GM20431 (cell line): ENCODE results near the gene ZCCHC4.

Experiments
- in situ Hi-C: fragments of 300-500 bp; cut with MseI, MboI; formaldehyde crosslinking; loops from one replicate; pipeline ENCODE4 v1.15.0; 2020; ENCODE audit warnings: low sequenced_read_pairs; ENCODE audit not compliant: unreplicated experiment

The ZCCHC4 gene

DNA sequence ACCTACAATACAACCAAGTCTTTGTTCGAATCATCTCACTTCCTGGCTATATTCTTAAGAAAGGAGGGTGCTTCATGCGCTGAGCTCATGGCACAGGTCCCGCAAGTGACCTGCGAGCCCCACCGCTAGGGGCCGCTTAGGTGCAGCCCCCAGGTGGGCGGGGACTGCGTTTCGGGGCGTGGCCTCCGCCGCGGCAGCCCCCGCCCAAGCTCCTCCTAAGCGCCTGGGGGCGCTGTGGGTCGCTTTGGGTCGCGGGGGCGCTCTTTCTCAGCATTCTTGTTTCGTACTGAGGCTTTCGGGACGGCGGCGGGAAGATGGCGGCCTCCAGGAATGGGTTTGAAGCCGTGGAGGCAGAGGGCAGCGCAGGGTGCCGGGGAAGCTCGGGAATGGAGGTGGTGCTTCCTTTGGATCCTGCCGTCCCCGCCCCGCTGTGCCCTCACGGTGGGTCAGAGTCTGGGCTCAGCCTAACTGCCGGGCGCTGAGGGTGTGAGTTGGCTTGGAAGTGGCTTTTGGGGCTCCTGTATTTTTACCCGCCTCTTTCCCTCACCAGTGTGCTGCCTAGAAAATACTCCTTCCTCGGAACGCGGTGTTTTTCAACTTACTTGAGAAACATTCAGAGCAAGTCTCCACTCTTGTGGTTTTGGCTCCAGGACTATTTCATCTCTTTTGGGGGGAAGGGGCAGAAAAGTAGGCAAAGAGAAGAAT is at the start of gene ZCCHC4:
TSS of gene ZCCHC4 (plus strand) at position 279 of the 705 bp plus-strand sequence. CDS start at position 315, 36 bp downstream.
- in situ Hi-C loops: no loop called here

- in situ Hi-C loops: no loop called here
Observed at GRCh38 chr4:25271866-25272265, 40.7 kb upstream of the ZCCHC4 start.

GRCh38 chr4:25280210-25280609 is 32.4 kb upstream of the ZCCHC4 start:
- in situ Hi-C loops: no loop called here

- in situ Hi-C loops: no loop called here
Observed at GRCh38 chr4:25283948-25284347, 28.6 kb upstream of the ZCCHC4 start.

GRCh38 chr4:25284466-25284865 is 28.1 kb upstream of the ZCCHC4 start:
- in situ Hi-C loops: no loop called here

DNA sequence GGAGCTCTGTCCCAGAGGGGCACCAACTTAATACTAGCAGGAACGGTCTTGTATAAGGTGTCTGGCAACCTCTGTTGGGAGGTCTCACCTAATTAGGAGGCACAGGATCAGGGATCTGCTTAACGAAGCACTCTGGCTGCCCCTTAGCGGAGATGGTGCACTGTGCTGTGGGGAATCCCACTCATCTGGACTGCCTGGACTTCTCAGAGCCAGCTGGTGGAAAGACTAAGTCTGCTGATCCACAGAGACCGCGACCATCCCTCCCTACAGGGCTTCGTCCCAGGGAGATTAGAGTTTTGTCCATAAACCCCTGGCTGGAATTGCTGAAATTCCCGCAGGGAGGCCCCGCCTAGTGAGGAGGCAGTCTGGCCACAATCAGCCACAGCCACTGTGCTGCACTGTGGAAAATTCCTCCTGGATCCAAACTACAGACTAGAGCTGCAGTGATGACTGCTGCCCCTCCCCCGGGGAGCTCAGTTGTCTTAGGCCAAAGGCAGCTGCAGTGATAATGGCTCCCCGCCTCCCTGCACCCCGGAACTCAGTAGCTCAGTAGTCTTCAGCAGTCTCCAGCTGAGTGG is 22.0 kb upstream of the ZCCHC4 start:
- in situ Hi-C loops: no loop called here

GRCh38 chr4:25291158-25291733 is 21.3 kb upstream of the ZCCHC4 start:
- in situ Hi-C loops: no loop called here

DNA sequence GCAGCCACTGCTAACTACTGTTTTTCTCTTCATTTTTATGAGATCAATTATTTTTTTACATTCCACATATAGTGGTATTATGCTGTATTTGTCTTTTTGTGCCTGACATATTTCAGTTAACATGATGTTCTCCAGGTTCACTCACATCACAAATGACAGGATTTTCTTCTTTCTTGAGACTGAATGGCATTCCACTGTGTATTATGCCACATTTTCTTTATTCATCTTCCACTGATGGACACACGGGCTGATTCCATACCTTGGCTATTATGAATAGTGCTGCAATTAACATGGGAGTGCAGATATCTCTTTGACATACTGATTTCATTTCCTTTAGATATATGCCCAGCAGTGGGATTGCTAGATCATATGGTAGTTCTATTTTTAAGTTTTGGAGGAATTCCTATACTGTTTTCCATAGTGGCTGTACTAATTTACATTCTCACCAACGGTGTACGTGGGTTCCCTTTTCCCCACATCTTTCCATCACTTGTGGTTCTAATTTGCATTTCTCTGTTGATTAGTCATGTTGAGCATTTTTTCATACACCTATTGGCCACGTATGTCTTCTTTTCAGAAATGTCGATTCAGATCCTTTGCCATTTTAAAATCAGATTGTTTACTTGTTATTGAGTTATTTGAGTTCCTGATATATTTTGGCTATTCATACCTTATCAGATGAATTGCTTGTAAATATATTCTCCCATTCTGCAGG is 14.9 kb upstream of the ZCCHC4 start:
- in situ Hi-C loops: no loop called here

GRCh38 chr4:25299476-25300203 is 12.9 kb upstream of the ZCCHC4 start:
- in situ Hi-C loops: no loop called here

DNA sequence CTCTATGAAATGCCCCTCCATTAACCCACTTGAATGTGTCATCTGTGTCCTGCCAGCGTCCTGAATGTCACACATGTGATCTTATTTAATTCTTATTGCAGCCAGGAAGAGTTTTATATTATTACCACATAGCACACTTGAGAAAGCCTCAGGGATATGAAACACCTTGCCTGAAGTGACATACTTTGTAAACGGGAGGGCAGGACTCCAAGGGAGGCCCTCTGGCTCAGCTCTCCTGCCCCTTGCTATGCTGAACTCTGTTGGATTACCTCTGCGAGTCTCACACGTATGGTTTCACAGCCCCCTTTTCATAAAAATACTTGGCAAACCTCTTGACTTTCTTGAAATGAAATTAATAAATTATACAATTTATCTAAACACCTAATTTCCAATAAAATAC is 11.1 kb upstream of the ZCCHC4 start:
- in situ Hi-C loops: no loop called here

GRCh38 chr4:25302626-25303025 is 9.9 kb upstream of the ZCCHC4 start:
- in situ Hi-C loops: no loop called here

DNA sequence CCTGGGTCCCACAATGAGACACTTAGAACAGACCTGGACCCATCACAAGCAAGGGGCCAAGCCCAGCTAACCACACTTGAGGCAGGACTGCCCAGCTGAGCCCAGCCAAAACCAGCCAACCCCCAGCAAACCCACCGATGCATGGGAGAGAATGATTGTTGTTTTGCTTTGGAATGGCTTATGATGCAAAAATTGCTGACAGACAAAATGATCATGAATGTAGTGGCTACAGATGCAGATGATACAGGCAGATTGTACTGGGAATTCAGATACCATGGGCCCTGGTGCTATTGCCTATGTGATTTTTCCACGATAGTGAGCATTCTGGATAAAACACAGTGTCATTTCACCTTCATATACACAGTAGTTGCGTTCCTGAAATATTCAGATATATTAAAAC is 9.0 kb upstream of the ZCCHC4 start:
- in situ Hi-C loops: no loop called here

DNA sequence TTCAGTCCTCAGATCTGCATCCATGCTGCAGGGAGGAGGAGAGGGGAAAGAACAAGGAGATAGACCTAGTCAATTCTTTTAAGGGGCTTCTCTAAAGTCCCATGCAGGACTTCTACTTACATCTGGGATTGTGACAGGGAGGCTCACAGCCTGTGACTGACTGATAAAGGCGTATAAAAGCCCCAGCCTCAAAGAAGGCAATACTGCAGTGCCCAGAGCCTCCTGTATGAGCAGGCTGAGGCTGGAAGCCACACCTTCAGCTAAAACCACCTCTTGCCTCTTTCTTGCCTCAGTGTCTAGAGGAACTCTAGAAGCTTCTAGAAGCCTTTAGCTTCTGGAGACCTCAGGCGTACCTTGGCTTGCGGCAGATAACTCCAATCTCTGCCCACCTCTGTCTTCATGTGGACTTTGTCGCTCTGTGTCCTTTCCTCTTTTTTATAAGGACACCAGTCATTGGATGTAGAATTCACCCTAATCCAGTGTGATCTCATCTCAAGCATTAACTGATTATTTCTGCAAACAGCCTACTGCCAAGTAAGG is 6.0 kb upstream of the ZCCHC4 start:
- in situ Hi-C loops: no loop called here

GRCh38 chr4:25307596-25307995 is 5.0 kb upstream of the ZCCHC4 start:
- in situ Hi-C loops: no loop called here

GRCh38 chr4:25308306-25308705 is 4.3 kb upstream of the ZCCHC4 start:
- in situ Hi-C loops: no loop called here

GRCh38 chr4:25308761-25309160 is 3.8 kb upstream of the ZCCHC4 start:
- in situ Hi-C loops: no loop called here

DNA sequence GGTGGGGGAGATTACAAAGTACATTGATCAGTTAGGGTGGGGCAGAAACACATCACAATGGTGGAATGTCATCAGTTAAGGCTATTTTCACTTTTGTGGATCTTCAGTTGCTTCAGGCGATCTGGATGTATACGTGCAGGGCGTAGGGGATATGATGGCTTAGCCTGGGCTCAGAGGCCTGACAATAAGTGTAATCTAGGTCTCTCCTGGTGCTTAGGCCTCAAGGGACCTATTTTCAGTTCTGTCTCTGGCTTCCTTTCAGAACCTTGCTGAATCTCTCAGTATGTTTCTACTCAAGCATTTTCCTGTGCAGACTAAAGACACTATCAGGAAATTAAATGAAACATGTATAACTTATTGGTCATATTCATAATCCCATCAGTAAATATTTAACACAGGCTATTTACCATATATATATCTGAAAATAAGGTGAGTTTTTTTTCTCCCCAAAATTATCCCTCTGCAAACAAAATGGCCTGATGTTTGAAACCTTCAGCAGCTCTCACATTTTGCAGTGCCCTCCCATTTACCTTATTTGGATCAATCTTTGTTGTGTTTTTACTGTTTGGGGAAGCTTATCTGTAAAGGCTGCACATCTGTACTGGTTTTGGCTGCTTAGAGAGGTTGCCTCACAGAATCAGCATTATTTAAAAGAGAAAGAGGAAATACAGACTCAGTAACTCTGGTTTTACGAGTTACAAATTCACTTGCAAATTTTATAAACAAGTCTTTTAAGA is 2.3 kb upstream of the ZCCHC4 start:
- in situ Hi-C loops: no loop called here

DNA sequence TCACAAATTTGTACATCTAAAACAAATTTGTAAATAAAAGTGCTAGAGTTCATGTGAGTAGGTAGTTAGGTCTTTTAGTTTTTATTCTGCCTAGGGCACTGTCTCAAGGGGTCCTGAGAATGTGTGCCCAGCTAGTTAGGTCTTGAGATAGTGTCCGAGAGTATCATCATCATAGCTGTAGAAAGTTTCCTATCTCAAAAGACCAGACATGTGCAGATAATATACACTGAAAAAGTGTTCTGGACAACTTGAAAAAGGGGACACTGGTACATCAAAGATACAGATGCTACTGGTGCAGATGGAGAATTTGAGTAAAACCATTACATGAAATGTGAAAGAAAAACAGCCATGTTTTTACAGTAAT is 1.8 kb upstream of the ZCCHC4 start:
- in situ Hi-C loops: no loop called here

GRCh38 chr4:25313201-25313895 is 774 bp downstream of the ZCCHC4 start:
- in situ Hi-C loops: no loop called here
